Measurements from ENCODE around the gene CAMTA1.

DNA sequence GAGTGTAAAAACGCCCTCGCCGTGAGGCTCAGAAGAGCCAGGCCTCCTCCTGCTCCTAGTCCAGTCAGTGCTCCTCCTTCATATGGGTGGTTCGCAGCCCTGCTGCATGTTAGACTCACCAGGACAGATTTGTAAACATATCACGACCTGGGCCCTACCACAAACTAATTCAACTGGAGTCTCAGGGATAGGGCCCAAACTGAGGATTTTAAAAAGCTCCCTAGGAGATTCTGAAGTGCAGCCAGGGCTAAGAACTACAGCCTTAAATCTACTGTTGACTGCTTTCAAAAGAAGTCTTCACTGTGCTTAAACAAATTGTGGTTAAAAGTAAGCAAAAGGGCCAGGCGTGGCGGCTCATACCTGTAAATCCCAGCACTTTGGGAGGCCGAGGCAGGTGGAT, 57.0 kb downstream of the CAMTA1 start:
- TF ChIP-seq, protein P1, sequence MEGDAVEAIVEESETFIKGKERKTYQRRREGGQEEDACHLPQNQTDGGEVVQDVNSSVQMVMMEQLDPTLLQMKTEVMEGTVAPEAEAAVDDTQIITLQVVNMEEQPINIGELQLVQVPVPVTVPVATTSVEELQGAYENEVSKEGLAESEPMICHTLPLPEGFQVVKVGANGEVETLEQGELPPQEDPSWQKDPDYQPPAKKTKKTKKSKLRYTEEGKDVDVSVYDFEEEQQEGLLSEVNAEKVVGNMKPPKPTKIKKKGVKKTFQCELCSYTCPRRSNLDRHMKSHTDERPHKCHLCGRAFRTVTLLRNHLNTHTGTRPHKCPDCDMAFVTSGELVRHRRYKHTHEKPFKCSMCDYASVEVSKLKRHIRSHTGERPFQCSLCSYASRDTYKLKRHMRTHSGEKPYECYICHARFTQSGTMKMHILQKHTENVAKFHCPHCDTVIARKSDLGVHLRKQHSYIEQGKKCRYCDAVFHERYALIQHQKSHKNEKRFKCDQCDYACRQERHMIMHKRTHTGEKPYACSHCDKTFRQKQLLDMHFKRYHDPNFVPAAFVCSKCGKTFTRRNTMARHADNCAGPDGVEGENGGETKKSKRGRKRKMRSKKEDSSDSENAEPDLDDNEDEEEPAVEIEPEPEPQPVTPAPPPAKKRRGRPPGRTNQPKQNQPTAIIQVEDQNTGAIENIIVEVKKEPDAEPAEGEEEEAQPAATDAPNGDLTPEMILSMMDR (conservative IDR thresholded peaks at IDR 0.05; ENCODE audit: low read depth, low read length): no peak
- no peak for TF ChIP-seq EZH2 (IDR thresholded peaks at IDR 0.05; ENCODE audit: borderline replicate concordance, low read depth, low read length, poor library complexity, severe bottlenecking)

All from A673 (cell line).